Lung microvascular endothelial cell (primary cell): ENCODE measurements around the gene SLAMF9. TPM values are rescaled to one million over a fixed set of nuclear protein-coding genes. Genes with fewer than 3 reads are reported as not detected.

Experiments
- DNase-seq, 2 donors: peaks; one replicate each; pipeline versions ENCODE4 v3.0.0 to v3.0.0-alpha.2; 2010; ENCODE audit warnings: low read depth in 2 of 2
- total RNA-seq: library from RNA; depleted of rRNA; stranded (reverse); fragments of >200 nt; gene quantifications from 2 replicates; pipeline ENCODE4 v1.2.1, GENCODE V29; 2014

SLAMF9 gene
- total RNA-seq, 1 donor from 2014 or later: not detected

DNA sequence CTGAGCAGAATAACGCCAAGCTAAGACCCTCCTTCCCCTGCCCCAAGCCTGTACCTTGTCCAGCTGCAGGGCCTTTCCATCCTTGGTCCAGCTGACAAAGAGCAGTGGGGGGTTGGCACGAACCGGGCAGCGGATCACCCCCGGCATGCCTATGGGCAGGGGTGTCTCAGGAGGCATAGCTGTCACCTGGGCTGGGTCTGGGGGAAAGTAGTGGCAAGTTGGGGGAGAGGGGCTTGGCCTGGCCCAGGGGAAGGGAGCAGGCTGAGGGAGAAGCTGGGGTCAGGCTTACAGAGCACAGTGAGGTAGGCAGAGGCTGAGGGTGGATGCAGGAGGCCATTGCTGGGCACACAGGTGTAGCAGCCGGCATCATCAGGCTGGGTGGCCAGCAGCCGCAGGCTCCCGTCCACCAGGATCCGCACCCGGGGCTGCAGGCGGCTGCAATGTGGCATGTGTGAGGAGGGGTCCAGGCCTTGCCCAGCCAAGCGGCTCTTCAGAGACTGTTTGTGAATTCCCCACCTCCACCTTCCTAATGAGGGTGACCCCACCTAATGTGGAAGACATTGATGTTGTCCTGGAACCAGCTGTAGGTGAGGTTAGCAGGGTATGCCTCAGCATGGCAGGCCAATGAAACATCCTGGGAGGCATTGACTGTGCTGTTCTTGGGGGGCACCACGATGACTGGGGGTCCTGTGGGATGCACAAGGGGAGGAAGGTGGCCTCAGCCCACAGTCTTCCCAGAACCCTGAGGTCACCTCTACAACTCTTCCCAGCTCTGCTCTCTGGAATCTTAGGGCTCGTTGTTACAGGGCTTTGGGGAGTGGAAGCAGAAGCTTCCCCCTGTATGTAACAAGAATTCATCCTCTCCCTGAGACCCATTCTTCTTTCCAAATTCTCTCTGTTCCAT is 19.6 kb downstream of the SLAMF9 start:
- no peak for DNase-seq

DNA sequence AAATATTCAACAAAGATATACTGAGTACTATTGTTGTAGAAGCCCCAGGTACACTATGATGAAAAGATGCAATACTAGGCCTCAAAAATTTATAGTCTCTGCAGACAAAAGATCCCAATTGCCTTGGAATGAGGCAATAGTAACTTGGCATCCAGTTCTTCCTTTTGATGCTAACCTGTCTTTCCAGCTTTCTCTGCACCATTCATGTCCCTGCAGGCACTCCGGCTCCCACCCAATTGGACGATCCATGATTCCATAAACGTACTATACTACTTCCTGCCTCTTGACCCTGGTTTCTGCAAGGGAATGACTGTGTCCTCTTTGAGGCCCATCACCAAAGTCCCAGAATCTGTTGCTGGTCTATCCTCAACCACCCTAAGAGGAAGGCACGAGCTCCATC is 20.7 kb downstream of the SLAMF9 start:
- DNase-seq: no peak

DNA sequence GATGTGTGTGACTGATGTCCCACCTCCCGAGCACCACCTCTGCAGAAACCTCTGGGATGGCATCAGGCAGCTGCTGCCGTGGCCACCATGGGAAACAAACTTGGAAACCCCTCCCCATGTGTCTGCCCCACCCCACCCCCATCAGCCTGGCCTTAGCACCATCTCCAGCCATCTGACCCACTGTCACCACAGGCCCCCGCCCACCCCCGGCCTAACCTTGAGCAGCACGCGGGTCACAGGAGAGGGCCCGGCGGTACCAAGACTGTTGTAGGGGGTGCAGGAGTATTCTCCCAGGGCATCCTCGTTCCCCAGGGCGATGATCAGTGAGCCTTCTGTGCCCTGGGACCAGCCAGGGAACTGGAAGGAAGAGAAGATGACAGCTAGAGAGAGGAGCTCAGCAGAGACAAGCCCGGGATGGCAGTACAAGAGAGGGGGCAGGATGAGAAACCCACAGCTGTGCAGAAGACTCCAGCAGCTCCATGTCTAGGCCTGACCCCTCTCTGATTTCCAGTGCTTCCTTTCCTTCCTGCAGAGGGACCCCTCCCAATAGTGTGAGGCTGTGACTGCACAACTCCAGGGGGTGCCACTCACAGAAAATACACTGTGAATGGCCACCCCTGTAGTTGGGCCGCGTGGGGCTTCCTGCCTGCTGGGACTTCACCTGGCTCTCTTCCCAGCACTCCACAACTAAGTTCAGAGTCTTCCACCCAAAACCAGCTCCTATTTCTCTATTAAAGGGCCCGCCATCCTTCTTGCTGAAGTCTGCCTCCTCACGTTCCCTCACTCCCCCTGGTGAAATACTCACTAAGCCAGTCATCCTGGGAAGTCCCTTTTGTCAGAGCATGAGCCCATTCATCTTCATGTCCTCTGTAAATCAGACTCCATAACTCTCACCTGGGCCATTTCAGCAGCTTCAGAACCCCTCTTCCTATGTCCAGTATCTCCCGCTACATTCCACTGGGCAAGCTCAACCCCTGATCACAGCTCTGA is 21.4 kb downstream of the SLAMF9 start:
- DNase-seq: no peak

DNA sequence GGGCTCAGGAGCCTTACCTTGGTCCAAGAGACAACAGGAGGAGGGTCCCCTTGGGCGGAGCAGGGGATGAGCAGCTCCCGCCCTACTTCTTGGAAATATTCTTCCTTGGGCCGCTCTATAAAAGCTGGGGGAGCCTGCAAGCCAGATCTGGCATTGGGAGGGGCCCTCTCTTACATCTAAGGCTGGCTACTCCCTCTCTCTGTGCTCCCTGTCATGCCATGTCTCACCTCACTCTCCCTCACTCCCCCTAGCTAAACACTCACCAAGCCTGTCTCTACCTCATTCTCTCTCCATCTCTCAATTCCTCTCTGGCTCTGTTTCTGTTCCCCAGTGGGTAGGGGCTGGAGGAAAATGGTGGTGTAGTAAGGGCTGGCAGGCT is 22.3 kb downstream of the SLAMF9 start:
- DNase-seq: no peak

DNA sequence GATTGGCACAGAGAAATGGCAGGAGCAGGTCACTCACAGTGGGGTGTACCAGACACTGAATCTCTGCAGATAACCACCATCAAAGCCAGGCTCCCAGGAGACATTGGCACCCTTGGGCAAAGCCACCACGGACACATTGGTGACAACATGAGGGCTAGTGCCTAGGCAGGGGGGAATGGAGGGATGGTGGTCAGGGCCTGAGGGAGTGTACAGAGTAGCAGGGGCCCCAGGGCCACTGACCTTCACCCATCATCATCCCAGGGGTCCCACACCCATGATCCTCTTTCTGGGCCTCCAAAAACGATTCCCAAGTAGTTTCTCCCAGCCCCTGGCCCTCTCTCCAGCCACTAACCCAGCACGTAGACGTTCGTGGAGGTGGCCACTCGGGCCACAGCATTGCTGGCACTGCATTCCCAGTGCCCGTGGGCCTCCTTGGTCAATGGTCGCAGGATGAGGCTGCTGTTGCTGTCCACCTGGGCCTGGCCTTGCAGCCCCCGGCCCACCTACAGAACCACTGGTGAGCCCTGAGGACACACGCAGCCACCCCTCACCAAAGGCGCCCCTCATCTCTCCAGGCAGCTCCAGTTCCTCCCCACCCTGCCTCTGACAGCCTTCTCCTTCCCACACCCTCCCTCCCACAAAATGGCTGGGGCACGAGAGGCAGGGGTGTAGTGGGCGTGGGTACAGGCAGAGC is 22.8 kb downstream of the SLAMF9 start:
- DNase-seq: no peak

DNA sequence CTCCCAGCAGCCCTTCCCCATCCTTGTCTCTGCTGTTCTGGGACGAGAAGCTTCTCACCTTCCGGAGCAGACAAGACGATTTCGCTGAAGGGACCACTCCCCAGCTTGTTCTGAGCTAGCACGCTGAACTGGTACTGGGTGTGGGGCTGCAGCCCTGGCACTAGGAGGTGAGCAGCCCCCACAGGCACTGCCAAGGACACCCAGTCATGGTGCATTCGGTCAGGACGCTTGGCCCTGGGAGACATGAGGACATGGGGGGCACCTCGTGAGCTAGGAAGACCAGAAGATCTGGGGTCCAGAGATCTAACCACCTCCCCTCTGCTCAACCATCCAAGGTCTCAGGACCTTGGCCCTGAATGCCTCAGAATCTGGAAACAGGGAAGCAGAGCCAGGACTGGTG is 23.4 kb downstream of the SLAMF9 start:
- DNase-seq: no peak

DNA sequence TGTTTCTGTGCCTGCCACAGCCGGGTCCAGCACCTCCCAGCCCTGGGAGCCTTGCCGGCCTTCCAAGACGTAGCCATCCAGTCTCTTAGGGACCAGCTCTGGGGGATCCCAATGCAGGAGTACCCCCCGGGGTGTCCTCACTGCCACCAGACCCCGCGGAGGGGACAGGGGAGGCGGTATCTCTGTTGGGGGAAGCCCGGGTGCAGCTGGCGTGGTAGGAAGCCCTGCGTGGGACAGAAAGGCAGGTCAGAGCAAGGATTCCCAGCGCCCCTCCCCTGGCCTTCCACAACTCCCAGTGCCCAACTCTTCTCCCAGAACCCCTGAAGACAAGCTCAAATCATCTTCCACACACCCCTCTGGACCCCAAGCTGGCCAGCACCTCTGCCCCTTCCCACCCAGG is 23.8 kb downstream of the SLAMF9 start:
- no peak for DNase-seq

DNA sequence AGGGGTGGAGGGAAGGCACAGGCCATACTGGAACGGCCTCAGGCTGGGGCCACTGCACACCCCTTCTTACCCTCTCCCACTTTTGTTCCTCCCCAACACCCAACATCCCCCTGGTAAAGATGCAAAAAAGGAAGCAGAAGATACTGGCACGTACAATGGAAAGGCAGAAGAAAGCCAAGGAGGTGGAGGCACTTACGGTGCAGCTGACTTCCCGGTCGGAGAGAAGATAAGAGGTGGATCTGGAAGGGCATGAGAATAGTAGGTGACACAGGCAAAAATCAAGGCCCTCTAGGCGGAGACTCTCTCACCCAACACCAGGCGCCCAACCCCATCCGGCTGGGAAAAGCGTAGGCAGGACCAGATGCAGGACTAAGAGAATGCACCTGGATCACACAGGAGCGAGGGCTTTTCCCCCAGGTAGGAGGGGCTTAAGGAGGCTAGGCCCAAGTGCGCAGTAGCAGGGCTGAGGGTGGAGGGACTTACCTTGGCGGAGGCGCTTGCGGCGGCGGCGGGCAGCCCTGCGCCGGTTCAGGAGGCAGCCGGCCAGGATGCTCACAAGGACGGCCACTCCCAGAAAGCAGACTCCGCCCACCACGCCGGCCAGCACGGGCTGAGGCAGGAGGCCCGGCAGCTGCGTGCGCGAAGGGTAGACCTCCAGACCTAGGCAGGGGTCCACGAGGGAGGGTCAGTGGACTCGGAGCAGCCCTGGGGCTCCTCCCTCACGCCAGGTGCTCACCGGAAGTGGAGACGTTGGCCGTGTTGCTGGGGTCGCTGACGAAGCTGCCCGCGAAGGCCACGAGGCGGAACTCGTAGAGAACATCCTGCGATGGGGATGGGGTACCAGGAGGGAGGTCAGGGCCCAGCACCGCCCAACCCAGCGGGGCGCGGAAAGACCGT is 24.6 kb downstream of the SLAMF9 start:
- no peak for DNase-seq

DNA sequence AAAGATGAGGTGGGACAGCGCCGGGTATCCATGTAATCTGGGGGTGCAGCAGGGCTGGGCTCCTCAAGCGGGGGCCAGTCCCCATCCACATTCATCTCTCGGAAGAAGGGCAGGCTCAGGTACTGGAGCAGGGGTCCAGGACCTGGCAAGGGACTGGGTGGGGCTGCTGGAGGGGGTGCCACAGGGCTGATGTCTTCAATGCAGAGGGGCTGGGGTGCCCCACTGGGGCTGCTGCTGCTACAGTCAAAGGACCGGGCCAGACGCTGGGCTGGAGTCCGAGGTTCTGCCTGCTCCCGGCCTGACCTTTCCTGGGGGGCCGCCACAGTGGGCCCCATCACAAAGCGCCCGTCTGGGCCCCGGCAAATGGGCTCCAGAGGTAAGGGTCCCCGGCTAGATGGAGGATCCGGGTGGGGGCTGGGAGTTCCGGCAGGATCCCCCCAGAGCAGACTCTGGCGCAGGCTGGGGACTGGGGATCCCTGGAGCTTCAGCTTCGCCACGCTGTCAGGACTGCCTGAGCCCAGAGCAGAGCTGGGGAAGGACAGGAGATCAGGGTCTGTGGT is 25.5 kb downstream of the SLAMF9 start:
- DNase-seq: no peak

DNA sequence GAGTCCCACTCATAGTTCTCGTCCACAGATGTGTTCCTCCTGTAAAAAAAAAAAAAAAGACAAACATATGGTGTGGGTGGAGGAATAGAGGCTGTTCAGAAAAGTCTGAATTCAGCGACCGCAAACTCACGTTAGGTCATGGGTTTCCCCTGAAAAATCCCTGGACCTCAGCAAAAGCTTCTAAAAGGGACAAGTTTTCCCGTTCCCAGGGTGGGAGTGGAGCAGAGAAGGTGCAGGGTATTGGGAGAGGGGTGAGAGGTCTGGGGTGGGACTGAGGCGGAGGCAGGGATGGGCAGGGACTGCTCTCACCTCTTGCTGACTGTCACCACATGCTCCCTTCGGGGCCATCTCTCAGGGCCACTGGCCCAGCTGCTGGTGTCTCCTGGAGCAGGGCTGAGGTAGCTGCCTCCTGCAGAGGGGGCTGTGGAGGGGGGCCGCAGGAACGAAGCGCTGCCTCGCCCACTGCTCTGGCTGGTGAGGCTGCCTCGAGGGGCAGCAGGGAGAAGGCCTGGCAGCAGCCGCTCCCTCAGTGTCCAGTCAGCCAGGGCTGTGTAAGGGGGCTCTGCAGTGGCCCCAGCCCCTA is 26.1 kb downstream of the SLAMF9 start:
- DNase-seq: no peak

DNA sequence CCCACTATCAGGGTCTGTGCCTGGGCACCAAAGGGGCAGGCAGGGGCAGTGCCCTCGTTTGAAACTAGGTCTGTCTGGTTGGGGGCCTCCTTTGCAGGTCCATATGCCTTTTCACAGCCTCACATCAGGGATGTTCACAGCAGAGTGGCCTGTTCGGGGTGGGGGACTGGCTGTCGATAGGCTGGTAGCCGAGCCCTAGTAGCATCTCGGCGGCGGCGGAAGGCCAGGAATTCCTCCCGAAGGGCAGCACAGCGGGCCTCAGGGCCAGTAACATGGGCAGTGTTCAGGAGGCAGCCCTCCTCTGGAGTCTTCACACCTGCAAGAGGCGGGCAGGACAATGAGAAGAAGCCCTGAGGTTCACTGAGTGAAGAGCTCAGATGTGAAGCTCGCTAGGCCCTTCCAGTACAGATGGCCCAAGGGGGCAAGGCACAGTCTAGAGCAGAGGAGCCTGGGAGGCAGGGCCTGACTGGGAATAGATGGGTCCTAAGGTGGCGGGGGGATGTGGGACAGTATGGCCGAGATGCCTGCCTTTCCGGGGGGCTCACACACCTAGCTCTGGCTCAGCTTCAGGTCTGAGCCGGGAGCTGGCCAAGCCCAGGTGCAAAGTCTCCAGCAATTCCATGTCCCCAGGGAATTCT is 26.7 kb downstream of the SLAMF9 start:
- DNase-seq: no peak

DNA sequence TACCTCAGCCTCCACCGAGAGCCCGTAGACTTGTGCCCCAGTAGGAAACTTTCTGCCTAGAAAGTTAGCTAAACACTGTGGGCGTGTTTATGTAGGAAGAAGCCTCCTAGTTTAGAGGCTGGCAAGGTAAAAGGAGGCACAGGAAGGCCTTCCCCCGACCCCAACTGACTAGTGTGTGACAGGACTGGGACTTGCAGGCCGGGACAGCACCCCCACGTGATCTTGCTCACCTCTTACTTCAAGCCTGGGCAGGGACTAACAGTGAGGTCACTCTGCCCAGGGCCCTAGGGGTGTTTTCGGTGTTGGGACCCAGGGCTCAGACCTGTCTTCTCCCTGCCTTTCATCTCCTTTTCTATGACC is 28.3 kb downstream of the SLAMF9 start:
- DNase-seq: peak in 1 of 2 donors; percentile 53

DNA sequence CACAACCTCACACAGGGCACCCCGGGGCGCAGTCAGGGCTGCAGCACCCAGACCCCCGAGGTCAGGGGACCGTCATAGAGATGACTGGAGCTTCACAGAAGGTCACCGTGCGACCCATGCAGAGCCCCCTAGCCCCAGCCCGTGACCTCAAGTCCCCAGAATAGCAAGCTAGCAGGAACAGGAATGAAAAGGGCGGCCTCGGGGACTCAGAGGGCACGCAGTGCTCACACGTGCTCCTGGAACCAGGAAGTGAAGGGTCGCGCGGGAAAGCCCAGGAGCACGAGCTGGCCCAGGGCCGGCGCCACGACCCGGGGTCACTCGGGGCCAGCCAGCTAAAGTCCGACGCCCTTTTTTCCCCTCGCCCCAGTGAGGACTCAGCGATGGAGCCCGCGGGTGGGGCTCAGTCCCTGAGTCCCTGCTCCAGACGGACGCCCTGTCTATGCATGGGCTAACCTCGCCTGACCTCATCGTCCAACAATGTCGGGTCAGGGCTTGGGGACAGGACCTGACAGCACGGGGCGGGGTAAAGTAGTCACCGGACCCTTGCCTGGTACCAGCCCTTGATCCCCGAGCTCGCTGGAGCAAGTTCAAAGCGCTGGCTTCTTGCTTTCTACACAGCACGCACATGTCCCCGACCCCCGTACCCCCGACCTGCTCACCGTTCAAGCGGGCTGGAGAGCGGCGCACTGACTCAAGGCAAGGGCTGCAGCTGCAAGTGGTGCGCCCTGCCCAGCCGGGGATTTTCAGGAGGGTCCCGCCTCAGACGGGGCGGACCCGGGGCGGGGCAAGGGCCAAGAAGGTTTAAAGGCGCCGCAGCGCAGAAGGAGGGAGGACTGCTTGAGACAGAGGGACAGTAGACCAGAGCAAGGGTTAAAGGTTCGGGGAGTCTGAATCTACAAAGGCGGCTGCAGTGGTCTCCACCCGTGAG is 29.0 kb downstream of the SLAMF9 start, which contains the start of gene TAGLN2:
TSS of gene TAGLN2 (minus strand) at position 717 of the 928 bp plus-strand sequence. CDS start 4,998 bp downstream, outside the sequence.
- peak; percentile 65 to 94 for DNase-seq

DNA sequence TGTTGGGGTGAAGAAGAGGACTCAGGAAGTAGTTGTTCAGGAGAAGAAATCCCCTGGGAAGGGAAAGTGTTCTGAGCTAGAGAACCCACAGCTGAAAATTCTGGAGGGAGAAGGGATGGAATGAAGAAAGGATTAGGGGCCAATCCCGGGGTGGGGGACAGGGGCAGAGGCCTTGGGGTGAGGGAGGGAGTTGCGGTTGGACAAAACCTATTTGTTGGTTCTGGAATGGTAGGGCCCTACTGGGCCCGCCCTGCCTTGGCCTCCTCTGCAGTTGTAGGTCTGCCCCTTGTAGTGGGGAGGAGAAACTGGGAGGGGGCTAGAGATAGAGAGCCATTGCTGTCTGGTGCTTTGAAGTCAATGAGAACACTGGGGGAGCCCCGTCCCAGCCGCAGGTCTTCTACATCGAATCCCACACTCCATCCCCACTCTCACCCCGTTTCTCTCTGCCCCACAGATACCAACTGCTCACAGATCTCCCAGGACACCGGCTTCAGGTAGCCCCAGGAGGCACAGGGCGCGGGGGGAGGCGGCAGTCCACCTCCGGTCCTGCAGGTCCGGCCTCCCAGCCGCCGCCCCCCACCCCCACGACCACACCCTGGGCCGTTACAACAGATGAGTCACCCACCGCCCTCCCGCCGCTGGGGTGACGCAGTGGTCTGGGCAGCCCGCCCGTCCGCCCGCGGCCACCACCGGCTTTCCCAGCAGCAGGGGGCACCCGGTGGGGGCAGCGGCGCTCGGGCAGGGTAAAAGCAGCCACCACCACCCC is 29.8 kb downstream of the SLAMF9 start:
- DNase-seq: peak; percentile 95 to 96

DNA sequence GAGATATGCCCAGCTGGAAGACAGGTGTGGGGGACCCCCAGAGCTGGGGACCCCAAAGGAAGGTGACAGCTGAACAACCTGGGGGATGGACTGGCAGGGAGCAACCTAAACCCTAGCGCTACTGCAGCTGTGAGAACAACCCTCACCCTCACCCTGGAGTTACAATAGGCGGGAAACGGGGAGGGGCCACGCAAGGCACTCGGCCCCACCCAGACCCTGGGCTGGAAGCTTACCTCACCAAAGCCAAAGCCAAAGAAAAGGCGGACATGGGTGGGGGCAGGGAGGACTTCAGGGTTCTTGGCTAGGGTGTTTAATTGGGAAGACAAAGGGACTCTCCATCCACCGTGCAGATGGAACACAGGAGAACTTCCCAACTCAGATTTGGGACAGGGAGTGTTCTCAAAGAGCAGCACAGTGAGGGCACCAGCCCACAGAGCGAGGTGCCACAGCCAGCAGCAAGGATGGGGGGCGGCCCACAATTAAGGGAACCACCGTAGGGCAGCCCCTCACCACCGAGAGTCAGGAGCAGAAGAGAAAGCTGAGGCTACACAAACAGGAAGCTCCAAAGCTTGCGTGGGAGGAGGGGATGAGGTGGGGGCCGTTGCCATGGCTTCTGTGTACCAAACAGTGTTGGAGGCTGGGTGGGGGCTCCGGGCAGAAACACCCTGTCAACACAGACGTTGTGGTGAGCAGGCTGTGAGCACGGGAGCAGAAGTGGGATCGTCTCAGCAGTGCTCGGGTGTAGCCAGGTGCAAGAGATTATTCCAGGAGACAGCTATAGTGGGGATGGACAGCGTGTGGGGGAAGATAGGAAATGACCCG is 30.6 kb downstream of the SLAMF9 start:
- peak; percentile 96 to 97 for DNase-seq

DNA sequence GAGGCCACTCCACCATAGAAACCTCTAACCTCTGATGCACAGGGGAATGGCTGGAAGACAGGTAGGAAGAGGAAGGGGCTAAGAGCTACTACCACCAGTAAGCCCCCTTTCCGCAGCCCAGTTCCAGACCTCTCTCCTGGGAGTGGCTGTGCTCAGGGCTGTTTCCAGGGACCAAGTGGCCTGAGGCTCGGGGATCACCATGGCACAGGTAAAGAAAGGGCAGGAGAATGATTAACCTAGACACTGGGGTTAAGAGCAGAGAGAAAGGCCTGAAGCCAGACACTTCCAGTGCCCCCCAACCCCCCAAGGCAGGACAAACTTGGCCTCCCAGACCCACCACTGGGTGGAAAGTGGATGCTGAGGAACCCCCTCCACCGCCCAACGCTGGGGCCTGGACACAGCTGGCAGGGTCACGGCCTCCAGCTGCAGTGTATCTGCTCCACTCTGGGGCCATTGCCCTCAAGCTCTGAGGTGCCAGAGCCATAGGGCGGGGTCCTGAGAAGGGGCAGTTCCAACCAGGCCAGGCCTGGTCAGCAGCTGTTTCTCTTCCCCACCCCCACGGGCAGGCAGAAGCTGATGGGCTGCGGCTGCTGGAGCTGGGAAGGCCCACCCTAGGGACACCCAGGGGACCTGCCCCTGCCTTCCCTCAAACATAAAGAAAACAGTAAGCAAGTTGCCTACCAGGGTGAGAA is 31.4 kb downstream of the SLAMF9 start:
- peak; percentile 35 to 59 for DNase-seq
